ENCODE measurements around the gene NR1H2. TPM values are rescaled to one million over a fixed set of nuclear protein-coding genes. Genes with fewer than 3 reads are reported as not detected.
A peak's percentile ranks its signal among the peaks of the same experiment; 100 is the strongest.

NR1H2 gene
- total and polyA plus RNA-seq, 2 donors (not counting 1 experiment from before 2014, with no cell fraction given) = 30.3 to 82.4 TPM

GRCh38 chr19:50332244-50333038 is 43.8 kb upstream of the NR1H2 start:
- no peaks in the 10 kb centered on the region for H4K20me1 ChIP-seq (ENCODE audit: control insufficient read depth, extremely low read depth, insufficient read depth, low read length)
- H3K4me3 ChIP-seq (replicated peaks in 1 of 4; ENCODE audit: control extremely low read depth in 1 of 4, insufficient read depth in 1 of 4, low read depth in 3 of 4, low read length in 4 of 4) = no peak overlapping the region
- peaks cover 13% of the 10 kb centered on the region for H3K27me3 ChIP-seq (ENCODE audit: control insufficient read depth, insufficient read depth, low read length)
- DNase-seq (ENCODE audit: low read depth in 2 of 2) = no peak
- no peak overlapping the region for H3K9ac ChIP-seq (ENCODE audit: insufficient read depth, low read length)
- no peaks in the 10 kb centered on the region for H3K9me3 ChIP-seq (ENCODE audit: control insufficient read depth, insufficient read depth, low read depth, low read length)
- no peaks in the 10 kb centered on the region for H3K79me2 ChIP-seq (ENCODE audit: control insufficient read depth, insufficient read depth, low read length)
- no peaks in the 10 kb centered on the region for H3K36me3 ChIP-seq (ENCODE audit: control insufficient read depth, insufficient read depth, low read length)
- no peak overlapping the region for H3K27ac ChIP-seq (ENCODE audit: insufficient read depth, low read length)
- H3K4me1 ChIP-seq (ENCODE audit: control insufficient read depth, extremely low read depth, insufficient read depth, low read length) = no peaks in the 10 kb centered on the region
- no peak overlapping the region for H2AFZ ChIP-seq (ENCODE audit: low read length)
- H3K4me2 ChIP-seq (ENCODE audit: extremely low read depth, insufficient read depth, low read length) = no peak overlapping the region
- TF ChIP-seq EZH2 (IDR thresholded peaks at IDR 0.05; ENCODE audit: low read length, missing control alignments) (no peak), CTCF (conservative IDR thresholded peaks at IDR 0.05 in 1 of 2, IDR thresholded peaks at IDR 0.05 in 1 of 2; ENCODE audit: low read depth in 1 of 2, low read length in 2 of 2) (no peak)

- H3K4me3 ChIP-seq (replicated peaks in 1 of 4; ENCODE audit: control extremely low read depth in 1 of 4, insufficient read depth in 1 of 4, low read depth in 3 of 4, low read length in 4 of 4) = peak overlapping the region in 2 of 4 experiments; percentile 42 to 70
- H3K27ac ChIP-seq (ENCODE audit: insufficient read depth, low read length) = no peak overlapping the region
- H3K27me3 ChIP-seq (ENCODE audit: control insufficient read depth, insufficient read depth, low read length) = peaks cover 13% of the 10 kb centered on the region
- H3K36me3 ChIP-seq (ENCODE audit: control insufficient read depth, insufficient read depth, low read length) = no peaks in the 10 kb centered on the region
- H3K4me2 ChIP-seq (ENCODE audit: extremely low read depth, insufficient read depth, low read length) = peak overlapping the region; percentile 85
- no peak for TF ChIP-seq EZH2 (IDR thresholded peaks at IDR 0.05; ENCODE audit: low read length, missing control alignments)
- TF ChIP-seq CTCF (conservative IDR thresholded peaks at IDR 0.05 in 1 of 2, IDR thresholded peaks at IDR 0.05 in 1 of 2; ENCODE audit: low read depth in 1 of 2, low read length in 2 of 2) = no peak
- no peaks in the 10 kb centered on the region for H3K4me1 ChIP-seq (ENCODE audit: control insufficient read depth, extremely low read depth, insufficient read depth, low read length)
- no peaks in the 10 kb centered on the region for H4K20me1 ChIP-seq (ENCODE audit: control insufficient read depth, extremely low read depth, insufficient read depth, low read length)
- H3K9ac ChIP-seq (ENCODE audit: insufficient read depth, low read length) = no peak overlapping the region
- H3K9me3 ChIP-seq (ENCODE audit: control insufficient read depth, insufficient read depth, low read depth, low read length) = no peaks in the 10 kb centered on the region
- H2AFZ ChIP-seq (ENCODE audit: low read length) = peak overlapping the region; percentile 7
- peak; percentile 70 to 84 for DNase-seq (ENCODE audit: low read depth in 2 of 2)
- no peaks in the 10 kb centered on the region for H3K79me2 ChIP-seq (ENCODE audit: control insufficient read depth, insufficient read depth, low read length)
These were observed 43.0 kb upstream of the NR1H2 start for GRCh38 chr19:50333235-50333736.

DNA sequence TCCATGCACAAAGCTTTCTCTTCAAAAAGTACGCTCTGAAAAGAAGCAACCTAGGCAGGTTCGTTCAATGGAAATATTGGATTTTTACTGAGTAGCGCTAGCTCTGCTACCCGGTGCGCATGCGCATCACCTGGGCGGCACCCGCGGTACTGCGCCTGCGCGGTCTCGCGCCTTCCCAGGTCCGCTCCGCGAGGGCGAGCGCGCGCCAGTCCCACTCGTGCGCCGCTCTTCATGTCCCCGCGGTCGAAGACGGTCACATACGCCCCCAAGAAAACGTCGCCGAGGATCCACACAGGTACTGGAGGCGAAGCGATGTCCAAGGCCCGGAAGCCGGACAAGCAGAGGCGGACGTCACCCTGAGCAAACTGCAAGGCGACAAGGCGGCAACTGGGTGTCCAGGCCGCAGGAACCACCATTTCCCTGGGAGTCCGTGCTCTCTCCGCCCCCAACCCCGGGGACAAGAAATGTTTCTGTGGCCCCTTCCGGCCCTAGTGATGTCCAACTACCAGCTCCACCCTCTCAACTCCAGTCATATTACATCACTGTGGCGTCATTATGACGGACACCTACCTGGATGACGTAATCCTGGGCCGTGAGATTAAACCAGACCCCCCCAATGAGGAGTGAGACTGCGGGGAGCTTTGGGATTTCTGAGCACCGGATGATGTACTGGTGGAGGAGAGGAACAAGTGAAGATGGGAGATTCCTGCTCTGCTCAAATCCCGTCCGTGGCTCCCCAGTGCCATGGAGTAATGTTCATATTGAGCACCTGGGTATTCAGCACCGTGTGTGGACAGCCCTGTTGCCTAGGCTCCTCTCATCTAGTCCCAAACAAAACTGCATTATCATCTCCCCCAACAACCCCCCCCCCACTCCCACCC is 42.3 kb upstream of the NR1H2 start:
- DNase-seq (ENCODE audit: low read depth in 2 of 2) = no peak
- Histone ChIP-seq H3K4me2 (ENCODE audit: extremely low read depth, insufficient read depth, low read length) (peak overlapping the region; percentile 85), H3K9ac (ENCODE audit: insufficient read depth, low read length) (no peak overlapping the region), H3K36me3 (ENCODE audit: control insufficient read depth, insufficient read depth, low read length) (no peaks in the 10 kb centered on the region), H4K20me1 (ENCODE audit: control insufficient read depth, extremely low read depth, insufficient read depth, low read length) (no peaks in the 10 kb centered on the region), H3K9me3 (ENCODE audit: control insufficient read depth, insufficient read depth, low read depth, low read length) (no peaks in the 10 kb centered on the region), H3K27ac (ENCODE audit: insufficient read depth, low read length) (no peak overlapping the region), H2AFZ (ENCODE audit: low read length) (peak overlapping the region; percentile 7), H3K4me3 (replicated peaks in 1 of 4; ENCODE audit: control extremely low read depth in 1 of 4, insufficient read depth in 1 of 4, low read depth in 3 of 4, low read length in 4 of 4) (peak overlapping the region in 3 of 4 experiments; percentile 7 to 70 (median 42)), H3K27me3 (ENCODE audit: control insufficient read depth, insufficient read depth, low read length) (peaks cover 13% of the 10 kb centered on the region), H3K79me2 (ENCODE audit: control insufficient read depth, insufficient read depth, low read length) (no peaks in the 10 kb centered on the region), H3K4me1 (ENCODE audit: control insufficient read depth, extremely low read depth, insufficient read depth, low read length) (no peaks in the 10 kb centered on the region)
- TF ChIP-seq EZH2 (IDR thresholded peaks at IDR 0.05; ENCODE audit: low read length, missing control alignments) (no peak), CTCF (conservative IDR thresholded peaks at IDR 0.05 in 1 of 2, IDR thresholded peaks at IDR 0.05 in 1 of 2; ENCODE audit: low read depth in 1 of 2, low read length in 2 of 2) (no peak)
